GM21825 (cell line): ENCODE measurements around the gene PDE5A.
"Not testable (repeated sequence)": the region's sequence is repeated elsewhere in the genome, so short reads cannot be mapped to it uniquely, and the experiment has no call there.

ENCODE experiments used
- ATAC-seq: cut with Tn5 transposase; IDR thresholded peaks from one replicate; pipeline ENCODE4 v1.9.1; 2021; ENCODE audit warnings: mild to moderate bottlenecking, moderate library complexity; ENCODE audit not compliant: unreplicated experiment

Gene PDE5A

GRCh38 chr4:119646347-119647071, 17.9 kb upstream of the PDE5A start:
- no peak for ATAC-seq

GRCh38 chr4:119643306-119644042, 14.9 kb upstream of the PDE5A start:
- no peak for ATAC-seq

DNA sequence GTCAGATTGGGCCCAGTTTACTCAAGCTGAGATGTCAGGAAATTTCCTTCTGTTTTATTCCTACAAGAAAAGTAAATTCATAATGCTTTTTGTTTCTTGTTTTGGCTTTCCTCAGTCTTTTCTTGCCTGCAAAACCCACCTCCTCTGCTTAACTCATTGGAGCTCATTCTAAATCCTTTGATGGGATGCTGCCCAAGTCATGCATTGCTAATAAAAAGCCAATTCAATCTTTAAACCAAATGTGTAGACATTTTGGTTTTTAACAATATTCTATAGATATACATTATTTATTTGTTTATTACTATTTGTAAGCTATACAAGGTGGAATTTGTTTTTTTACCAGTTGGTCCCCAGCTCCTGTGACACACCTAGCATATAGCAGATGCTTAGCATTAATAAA, 13.2 kb upstream of the PDE5A start:
- no peak for ATAC-seq

DNA sequence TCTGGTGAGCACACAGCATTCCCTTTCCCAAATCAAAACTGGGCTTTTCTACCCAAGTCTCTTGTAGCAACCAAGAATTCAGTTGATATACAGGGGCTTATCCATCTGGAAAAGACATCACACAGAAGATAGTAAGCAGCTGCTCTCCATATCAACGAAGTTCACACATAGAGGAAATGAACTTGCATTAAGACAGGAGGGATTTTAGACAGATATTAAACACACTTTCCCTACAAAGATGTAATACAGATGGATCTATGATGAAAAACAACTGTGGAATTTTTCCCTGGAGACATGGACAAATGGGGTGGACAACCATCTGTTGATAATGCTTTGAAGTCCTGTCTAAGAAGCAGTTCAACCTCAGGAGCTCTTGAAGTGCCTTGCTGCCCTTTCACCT, 9.8 kb upstream of the PDE5A start:
- no peak for ATAC-seq

- not testable (repeated sequence) for ATAC-seq
Observed at GRCh38 chr4:119636851-119637250, 8.2 kb upstream of the PDE5A start.

- no peak for ATAC-seq
Observed at GRCh38 chr4:119632216-119632615, 3.6 kb upstream of the PDE5A start.

DNA sequence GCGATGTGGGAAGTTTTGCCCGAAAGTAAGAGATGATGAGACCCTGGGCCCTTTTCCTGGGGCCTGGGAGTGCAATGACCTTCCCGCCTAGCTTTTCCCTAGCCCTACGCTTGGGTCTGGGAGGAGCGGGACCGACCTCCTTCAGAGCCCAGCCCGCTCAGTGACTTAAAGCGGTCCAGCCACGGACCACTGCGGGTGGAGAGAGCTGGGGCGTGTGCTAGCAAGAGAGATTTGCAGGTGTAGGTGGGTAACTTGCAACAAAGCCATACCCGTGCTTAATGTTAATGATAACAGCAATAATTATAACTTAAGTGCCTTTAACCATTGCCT, 503 bp upstream of the PDE5A start:
- ATAC-seq = peak; percentile 29

- ATAC-seq = peak; percentile 60
Observed at GRCh38 chr4:119627267-119628255, 1.0 kb downstream of the PDE5A start.

GRCh38 chr4:119626943-119627266, 1.7 kb downstream of the PDE5A start:
- ATAC-seq = no peak

- no peak for ATAC-seq
Observed at GRCh38 chr4:119626420-119626819, 2.2 kb downstream of the PDE5A start.

DNA sequence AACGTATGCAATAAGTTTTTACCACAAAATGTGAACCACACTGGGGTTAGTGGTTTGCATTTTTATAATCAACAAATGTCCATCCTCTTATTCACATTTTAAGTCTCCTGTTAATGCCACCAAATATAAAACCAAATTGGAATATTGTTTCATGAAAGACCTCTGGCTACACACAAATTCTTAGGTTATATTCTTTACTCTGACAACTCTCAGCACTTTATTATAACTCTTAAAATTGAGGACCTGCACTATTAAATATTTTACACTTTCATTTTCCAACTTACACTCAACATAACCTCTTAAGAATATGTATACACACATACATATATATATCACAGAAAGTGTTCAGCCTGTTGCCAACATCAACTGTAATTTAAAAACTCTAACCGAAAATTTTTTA, 2.8 kb downstream of the PDE5A start:
- no peak for ATAC-seq

DNA sequence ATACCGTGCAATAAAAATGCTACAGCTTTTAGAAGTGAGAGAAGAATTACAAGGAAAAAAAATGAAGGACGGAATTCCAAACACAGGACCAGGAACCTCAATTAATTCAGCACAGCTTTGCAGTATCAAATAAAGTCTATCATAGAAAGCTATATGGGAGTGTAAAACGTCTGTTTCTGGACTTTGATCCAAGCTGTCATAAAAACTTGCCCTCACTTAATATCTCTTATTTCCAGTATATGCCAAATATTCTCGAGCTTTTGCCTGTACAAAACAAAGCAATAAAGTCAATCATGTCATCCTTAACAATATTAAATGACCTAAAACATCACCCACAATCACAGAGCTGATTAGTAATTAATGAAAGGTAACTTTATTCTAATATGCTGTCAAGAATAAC, 4.2 kb downstream of the PDE5A start:
- no peak for ATAC-seq

GRCh38 chr4:119623025-119623424, 5.6 kb downstream of the PDE5A start:
- no peak for ATAC-seq

GRCh38 chr4:119615068-119615719, 13.4 kb downstream of the PDE5A start:
- ATAC-seq = no peak

DNA sequence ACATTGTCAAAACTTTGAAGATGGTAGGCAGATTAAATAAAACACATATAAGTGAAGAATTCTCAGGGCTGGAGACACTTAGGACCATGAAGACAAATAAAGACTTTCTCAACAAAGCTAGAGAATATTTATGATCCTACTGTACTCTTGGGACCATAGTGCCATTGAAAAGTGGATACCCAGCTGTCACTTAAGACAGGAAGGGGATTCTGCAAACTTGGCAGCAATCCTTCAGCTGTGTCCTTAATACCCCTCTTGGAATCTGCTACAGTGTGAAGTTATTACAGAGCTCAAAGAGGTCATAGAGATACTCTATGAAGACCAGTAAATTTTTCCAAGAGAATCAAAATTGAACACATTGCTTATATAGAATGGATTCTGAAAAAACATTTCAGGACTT, 24.3 kb downstream of the PDE5A start:
- no peak for ATAC-seq

DNA sequence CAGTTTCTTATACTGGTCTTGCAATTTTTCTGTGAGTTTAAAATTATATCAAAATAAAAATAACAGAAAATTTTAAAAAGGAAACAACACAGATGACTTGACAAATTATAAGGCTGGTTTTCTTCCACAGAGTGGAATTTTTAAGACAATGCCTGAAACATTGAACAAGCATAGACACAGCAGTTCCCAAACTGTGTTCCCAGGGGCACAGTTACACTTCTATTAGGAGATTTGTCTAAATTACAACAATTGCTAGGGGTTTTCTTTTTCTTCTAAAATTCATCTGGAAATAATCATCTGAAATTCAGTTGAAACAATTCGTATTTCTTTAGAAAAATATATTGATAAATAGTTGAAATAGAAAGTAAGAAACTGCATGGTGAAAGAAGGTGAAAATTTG, 26.2 kb downstream of the PDE5A start:
- no peak for ATAC-seq

DNA sequence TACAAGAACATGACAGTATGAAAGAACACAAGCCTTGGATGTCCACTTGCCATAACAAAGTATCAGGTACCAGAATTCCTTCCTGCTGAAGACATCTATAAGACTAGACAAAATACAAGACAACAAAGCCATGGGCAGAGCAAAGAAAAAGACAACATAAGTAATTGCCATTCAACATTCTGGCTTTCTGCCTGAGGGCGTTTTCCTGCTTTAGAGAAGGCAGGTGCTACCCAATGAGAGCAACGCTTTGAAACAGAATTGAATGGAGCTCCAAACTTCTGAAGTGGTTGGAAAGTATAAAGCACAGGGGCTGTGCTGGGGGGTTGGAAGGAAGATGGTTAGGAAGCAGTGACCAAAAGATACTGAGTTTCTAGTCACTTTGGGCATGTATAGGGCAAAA, 30.1 kb downstream of the PDE5A start:
- ATAC-seq = no peak

- ATAC-seq = no peak
Observed at GRCh38 chr4:119597377-119597776, 31.2 kb downstream of the PDE5A start.

DNA sequence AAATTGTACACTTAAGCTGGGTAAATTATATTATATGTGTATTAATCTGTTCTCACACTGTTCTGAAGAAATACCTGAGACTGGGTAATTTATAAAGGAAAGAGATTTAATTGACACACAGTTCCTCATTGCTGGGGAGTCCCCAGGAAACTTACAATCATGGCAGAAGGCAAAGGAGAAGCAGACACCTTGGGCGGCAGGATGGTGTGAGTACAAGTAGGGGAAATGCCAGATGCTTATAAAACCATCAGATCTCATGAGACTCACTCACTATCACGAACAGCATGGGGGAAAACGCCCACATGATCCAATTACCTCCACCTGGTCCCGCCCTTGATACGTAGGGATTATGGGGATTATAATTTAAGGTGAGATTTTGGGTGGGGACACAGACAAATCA, 34.9 kb downstream of the PDE5A start:
- no peak for ATAC-seq

GRCh38 chr4:119592830-119593229, 35.8 kb downstream of the PDE5A start:
- ATAC-seq = no peak

DNA sequence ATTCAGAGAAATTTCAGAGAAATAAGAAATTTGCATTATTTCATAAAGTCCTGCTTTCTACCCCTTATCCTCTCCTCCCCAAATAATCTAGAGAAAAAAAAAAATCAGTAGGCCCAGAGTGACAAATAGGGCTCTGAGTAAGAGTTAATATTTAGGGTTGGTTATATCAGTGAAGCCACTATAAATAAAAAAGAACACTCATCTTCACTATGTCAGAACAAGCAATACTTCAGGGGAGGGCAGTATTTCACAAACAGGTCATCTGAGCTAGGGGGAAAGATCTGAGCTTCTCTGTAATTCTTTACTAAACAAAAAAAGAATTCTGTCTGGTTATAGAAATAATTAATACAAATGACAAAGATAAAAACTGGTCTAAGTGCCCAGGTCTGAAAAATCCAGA, 39.4 kb downstream of the PDE5A start:
- no peak for ATAC-seq
